HEK293 (cell line): ENCODE data around the gene ANKUB1.

ENCODE experiments used
- GLI4 ChIP-seq: fragments of 450-650 bp; formaldehyde crosslinking; IDR thresholded peaks from 2 replicates; pipeline ENCODE4 v1.5.1; 2016; ENCODE audit warnings: missing biosample characterization, missing genetic modification characterization
- GLIS1 ChIP-seq: fragments of 450-650 bp; formaldehyde crosslinking; IDR thresholded peaks from 2 replicates; pipeline ENCODE4 v1.5.1; 2016; ENCODE audit warnings: missing biosample characterization, missing genetic modification characterization
- HOXA7 ChIP-seq: sonication (generic); formaldehyde crosslinking; IDR thresholded peaks from 2 replicates; pipeline ENCODE4 v1.8.1; 2022; ENCODE audit warnings: missing genetic modification reagents, borderline replicate concordance
- INSM2 ChIP-seq: fragments of 450-650 bp; formaldehyde crosslinking; IDR thresholded peaks from 2 replicates; pipeline ENCODE4 v1.5.1; 2016; ENCODE audit warnings: missing biosample characterization, missing genetic modification characterization
- OVOL3 ChIP-seq: fragments of 450-650 bp; formaldehyde crosslinking; IDR thresholded peaks from 2 replicates; pipeline ENCODE4 v1.5.1; 2016; ENCODE audit warnings: missing biosample characterization, missing genetic modification characterization
- PRDM10 ChIP-seq: fragments of 450-650 bp; formaldehyde crosslinking; IDR thresholded peaks from 2 replicates; pipeline ENCODE4 v1.5.1; 2016; ENCODE audit warnings: missing biosample characterization, missing genetic modification characterization
- RBAK ChIP-seq: fragments of 450-650 bp; formaldehyde crosslinking; IDR thresholded peaks from 2 replicates; pipeline ENCODE4 v1.5.1; 2016; ENCODE audit warnings: missing biosample characterization, missing genetic modification characterization
- ZBTB11 ChIP-seq: fragments of 450-650 bp; formaldehyde crosslinking; conservative IDR thresholded peaks from 2 replicates; pipeline ENCODE4 v1.5.1; 2016; ENCODE audit warnings: low read depth, missing biosample characterization, missing genetic modification characterization
- ZNF132 ChIP-seq: fragments of 450-650 bp; formaldehyde crosslinking; IDR thresholded peaks from 2 replicates; pipeline ENCODE4 v1.5.1; 2017; ENCODE audit warnings: missing biosample characterization, missing genetic modification characterization, borderline replicate concordance
- ZNF133 ChIP-seq: fragments of 450-650 bp; formaldehyde crosslinking; IDR thresholded peaks from 2 replicates; pipeline ENCODE4 v1.5.1; 2016; ENCODE audit warnings: missing biosample characterization, missing genetic modification characterization
- ZNF169 ChIP-seq: fragments of 450-650 bp; formaldehyde crosslinking; IDR thresholded peaks from 2 replicates; pipeline ENCODE4 v1.5.1; 2016; ENCODE audit warnings: missing biosample characterization, missing genetic modification characterization
- ZNF302 ChIP-seq: fragments of 450-650 bp; formaldehyde crosslinking; IDR thresholded peaks from 2 replicates; pipeline ENCODE4 v1.5.1; 2016; ENCODE audit warnings: missing biosample characterization, missing genetic modification characterization, low read depth
- ZNF335 ChIP-seq: fragments of 450-650 bp; formaldehyde crosslinking; conservative IDR thresholded peaks from 2 replicates; pipeline ENCODE4 v1.5.1; 2016; ENCODE audit warnings: missing biosample characterization, missing genetic modification characterization
- ZNF394 ChIP-seq: fragments of 450-650 bp; formaldehyde crosslinking; IDR thresholded peaks from 2 replicates; pipeline ENCODE4 v1.5.1; 2016; ENCODE audit warnings: missing biosample characterization, missing genetic modification characterization, mild to moderate bottlenecking, moderate library complexity, borderline replicate concordance
- ZNF416 ChIP-seq: fragments of 450-650 bp; formaldehyde crosslinking; IDR thresholded peaks from 2 replicates; pipeline ENCODE4 v1.5.1; 2016; ENCODE audit warnings: missing biosample characterization, missing genetic modification characterization
- ZNF596 ChIP-seq: fragments of 450-650 bp; IDR thresholded peaks from 2 replicates; pipeline ENCODE4 v1.5.0; 2018; ENCODE audit warnings: missing biosample characterization, mild to moderate bottlenecking, missing genetic modification characterization, moderate library complexity
- ZNF623 ChIP-seq: fragments of 450-650 bp; formaldehyde crosslinking; IDR thresholded peaks from 2 replicates; pipeline ENCODE4 v1.5.1; 2016; ENCODE audit warnings: missing biosample characterization, missing genetic modification characterization
- ZNF624 ChIP-seq: fragments of 450-650 bp; formaldehyde crosslinking; IDR thresholded peaks from 2 replicates; pipeline ENCODE4 v1.5.1; 2017; ENCODE audit warnings: missing biosample characterization, missing genetic modification characterization
- ZNF645 ChIP-seq: fragments of 450-650 bp; formaldehyde crosslinking; IDR thresholded peaks from 2 replicates; pipeline ENCODE4; 2016; ENCODE audit warnings: missing biosample characterization, missing genetic modification characterization
- ZNF692 ChIP-seq: fragments of 450-650 bp; formaldehyde crosslinking; IDR thresholded peaks from 2 replicates; pipeline ENCODE4 v1.5.1; 2016; ENCODE audit warnings: missing biosample characterization, missing genetic modification characterization
- ZNF701 ChIP-seq: fragments of 450-650 bp; formaldehyde crosslinking; IDR thresholded peaks from 2 replicates; pipeline ENCODE4 v1.5.1; 2016; ENCODE audit warnings: missing biosample characterization, missing genetic modification characterization

The ANKUB1 gene

GRCh38 chr3:149812165-149812605 lies 19.8 kb upstream of the ANKUB1 start (continued):
- TF ChIP-seq ZNF302 (tag by site-specific recombination) = no peak
- TF ChIP-seq ZNF335 (tag by site-specific recombination) = peak; percentile 98
- TF ChIP-seq ZNF394 = no peak
- no peak for TF ChIP-seq ZBTB11 (tag by site-specific recombination)
- TF ChIP-seq ZNF623 (tag by site-specific recombination) = no peak
- no peak for TF ChIP-seq GLI4 (tag by site-specific recombination)
- TF ChIP-seq PRDM10 = peak; percentile 90
- TF ChIP-seq HOXA7 (CRISPR knock-in tag) = no peak
- no peak for TF ChIP-seq ZNF416 (tag by site-specific recombination)
- no peak for TF ChIP-seq ZNF645 (tag by site-specific recombination)
- no peak for TF ChIP-seq INSM2
- no peak for TF ChIP-seq RBAK (tag by site-specific recombination)
- no peak for TF ChIP-seq ZNF624 (tag by site-specific recombination)
- TF ChIP-seq ZNF133 (tag by site-specific recombination) = no peak
- TF ChIP-seq OVOL3 (tag by site-specific recombination) = no peak
- no peak for TF ChIP-seq ZNF132 (tag by site-specific recombination)
- TF ChIP-seq ZNF169 (tag by site-specific recombination) = no peak
- TF ChIP-seq GLIS1 (tag by site-specific recombination) = peak; percentile 69
- TF ChIP-seq ZNF692 (tag by site-specific recombination) = 0 out of 2 replicates have a peak, but pooled peaks have one; percentile 37
- TF ChIP-seq ZNF596 (tag by site-specific recombination) = no peak
- no peak for TF ChIP-seq ZNF701
- TF ChIP-seq, all 188 proteins: peak for 6
